ENCODE results near the gene POC1A.

GRCh38 chr3:52173101-52173500 lies 18.9 kb upstream of the POC1A start:
- no peak for TF ChIP-seq CTCF (IDR thresholded peaks at IDR 0.05)
- TF ChIP-seq POLR2AphosphoS5 (IDR thresholded peaks at IDR 0.05): no peak
- TF ChIP-seq POLR2A (IDR thresholded peaks at IDR 0.05): no peak
- TF ChIP-seq EP300 (IDR thresholded peaks at IDR 0.05): no peak
